Endothelial cell of umbilical vein (primary cell): ENCODE results near the gene C6.

Experiments
- TF ChIP-seq, protein P1 (sequence below): IDR thresholded peaks from 2 replicates; pipeline ENCODE4 v1.6.1; 2011; ENCODE audit not compliant: insufficient read depth, insufficient read length
- TF ChIP-seq, protein P2 (sequence below), 2 donors: IDR thresholded peaks; 1 replicate in 1 of 2; 2 replicates in 1 of 2; pipeline ENCODE4 v1.5.1; 2011; ENCODE audit warnings: low read length in 2 of 2, mild to moderate bottlenecking in 2 of 2, moderate library complexity in 2 of 2, control low read depth in 1 of 2, inconsistent platforms in 1 of 2, low read depth in 1 of 2; ENCODE audit not compliant: insufficient read depth in 1 of 2; ENCODE audit errors: extremely low read depth in 1 of 2

DNA sequence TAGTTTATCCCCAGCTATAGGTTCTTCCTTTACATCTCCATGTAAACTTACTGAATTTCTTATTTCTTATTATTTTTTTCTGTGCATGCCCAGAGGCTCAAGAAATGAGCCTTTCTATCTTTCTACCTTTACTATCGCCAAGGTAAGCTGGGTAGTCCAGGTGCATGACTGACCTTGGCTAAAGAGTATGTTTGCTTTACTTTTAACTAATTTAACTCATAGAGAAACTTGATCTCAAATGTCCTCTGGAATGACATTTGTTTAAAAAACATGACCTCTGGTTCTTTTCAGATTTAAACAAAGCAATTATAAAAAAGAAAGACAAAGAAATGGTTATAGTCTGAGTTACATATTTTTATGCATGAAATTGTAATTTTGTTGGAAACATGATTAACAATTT, 397 bp downstream of the C6 start:
- TF ChIP-seq, protein P1, sequence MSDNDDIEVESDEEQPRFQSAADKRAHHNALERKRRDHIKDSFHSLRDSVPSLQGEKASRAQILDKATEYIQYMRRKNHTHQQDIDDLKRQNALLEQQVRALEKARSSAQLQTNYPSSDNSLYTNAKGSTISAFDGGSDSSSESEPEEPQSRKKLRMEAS = no peak
- TF ChIP-seq, protein P2, sequence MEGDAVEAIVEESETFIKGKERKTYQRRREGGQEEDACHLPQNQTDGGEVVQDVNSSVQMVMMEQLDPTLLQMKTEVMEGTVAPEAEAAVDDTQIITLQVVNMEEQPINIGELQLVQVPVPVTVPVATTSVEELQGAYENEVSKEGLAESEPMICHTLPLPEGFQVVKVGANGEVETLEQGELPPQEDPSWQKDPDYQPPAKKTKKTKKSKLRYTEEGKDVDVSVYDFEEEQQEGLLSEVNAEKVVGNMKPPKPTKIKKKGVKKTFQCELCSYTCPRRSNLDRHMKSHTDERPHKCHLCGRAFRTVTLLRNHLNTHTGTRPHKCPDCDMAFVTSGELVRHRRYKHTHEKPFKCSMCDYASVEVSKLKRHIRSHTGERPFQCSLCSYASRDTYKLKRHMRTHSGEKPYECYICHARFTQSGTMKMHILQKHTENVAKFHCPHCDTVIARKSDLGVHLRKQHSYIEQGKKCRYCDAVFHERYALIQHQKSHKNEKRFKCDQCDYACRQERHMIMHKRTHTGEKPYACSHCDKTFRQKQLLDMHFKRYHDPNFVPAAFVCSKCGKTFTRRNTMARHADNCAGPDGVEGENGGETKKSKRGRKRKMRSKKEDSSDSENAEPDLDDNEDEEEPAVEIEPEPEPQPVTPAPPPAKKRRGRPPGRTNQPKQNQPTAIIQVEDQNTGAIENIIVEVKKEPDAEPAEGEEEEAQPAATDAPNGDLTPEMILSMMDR (IDR thresholded peaks at IDR 0.05; ENCODE audit: extremely low read depth in 1 of 2, insufficient read depth in 1 of 2, low read depth in 1 of 2, low read length in 2 of 2) = no peak
